WERI-Rb-1 (cell line): ENCODE data around the gene INTS1.
A peak's percentile ranks its signal among the peaks of the same experiment; 100 is the strongest.

Experiments used
- DNase-seq: peaks from one replicate; pipeline ENCODE4 v3.0.0-alpha.2; 2020
- H3K27ac ChIP-seq: fragments of 250-450 bp; sonication (Bioruptor Pico); 2 replicates; pipeline ENCODE4 v1.5.1; 2020; ENCODE audit warnings: mild to moderate bottlenecking, moderate library complexity
- H3K27me3 ChIP-seq: fragments of 250-450 bp; sonication (Bioruptor Pico); 2 replicates; pipeline ENCODE4 v1.5.1; 2021; ENCODE audit warnings: mild to moderate bottlenecking, low read depth, moderate library complexity; ENCODE audit not compliant: insufficient read depth, severe bottlenecking
- H3K36me3 ChIP-seq: fragments of 250-450 bp; sonication (Bioruptor Pico); 2 replicates; pipeline ENCODE4 v1.5.1; 2020; ENCODE audit warnings: mild to moderate bottlenecking, moderate library complexity
- H3K4me3 ChIP-seq: 2 replicates; pipeline ENCODE4 v1.5.1; 2011; ENCODE audit warnings: low read depth, mild to moderate bottlenecking, control low read depth, low read length
- H3K9me3 ChIP-seq: fragments of 250-450 bp; sonication (Bioruptor Pico); 2 replicates; pipeline ENCODE4 v1.5.1; 2021; ENCODE audit warnings: mild to moderate bottlenecking, moderate library complexity; ENCODE audit not compliant: severe bottlenecking
- TF ChIP-seq, protein P1 (sequence below): IDR thresholded peaks from 2 replicates; pipeline ENCODE4 v1.5.1; 2011; ENCODE audit warnings: low read depth, mild to moderate bottlenecking, control low read depth, inconsistent platforms, low read length

The INTS1 gene

GRCh38 chr7:1503816-1504775, at the start of gene INTS1:
Gene INTS1 (minus strand): TSS chr7:1504389. CDS start chr7:1503960, 429 bp downstream.
- Histone ChIP-seq H3K9me3 (peaks cover 7% of the 10 kb centered on the region), H3K4me3 (peak within 1 kb of the TSS; percentile 63), H3K27me3 (no peaks in the 10 kb centered on the region), H3K27ac (peak within 1 kb of the TSS; percentile 83), H3K36me3 (peaks cover 38% of the 10 kb centered on the region)
- peak; percentile 91 for DNase-seq
- TF ChIP-seq, protein P1, sequence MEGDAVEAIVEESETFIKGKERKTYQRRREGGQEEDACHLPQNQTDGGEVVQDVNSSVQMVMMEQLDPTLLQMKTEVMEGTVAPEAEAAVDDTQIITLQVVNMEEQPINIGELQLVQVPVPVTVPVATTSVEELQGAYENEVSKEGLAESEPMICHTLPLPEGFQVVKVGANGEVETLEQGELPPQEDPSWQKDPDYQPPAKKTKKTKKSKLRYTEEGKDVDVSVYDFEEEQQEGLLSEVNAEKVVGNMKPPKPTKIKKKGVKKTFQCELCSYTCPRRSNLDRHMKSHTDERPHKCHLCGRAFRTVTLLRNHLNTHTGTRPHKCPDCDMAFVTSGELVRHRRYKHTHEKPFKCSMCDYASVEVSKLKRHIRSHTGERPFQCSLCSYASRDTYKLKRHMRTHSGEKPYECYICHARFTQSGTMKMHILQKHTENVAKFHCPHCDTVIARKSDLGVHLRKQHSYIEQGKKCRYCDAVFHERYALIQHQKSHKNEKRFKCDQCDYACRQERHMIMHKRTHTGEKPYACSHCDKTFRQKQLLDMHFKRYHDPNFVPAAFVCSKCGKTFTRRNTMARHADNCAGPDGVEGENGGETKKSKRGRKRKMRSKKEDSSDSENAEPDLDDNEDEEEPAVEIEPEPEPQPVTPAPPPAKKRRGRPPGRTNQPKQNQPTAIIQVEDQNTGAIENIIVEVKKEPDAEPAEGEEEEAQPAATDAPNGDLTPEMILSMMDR, result peak; percentile 78

- H3K27ac ChIP-seq, result peak overlapping the region; percentile 96
- peaks cover 21% of the 10 kb centered on the region for H3K36me3 ChIP-seq
- no peak for DNase-seq
- TF ChIP-seq, protein P1, result no peak
- H3K27me3 ChIP-seq, result no peaks in the 10 kb centered on the region
- H3K4me3 ChIP-seq, result no peak overlapping the region
- no peaks in the 10 kb centered on the region for H3K9me3 ChIP-seq
Measured at GRCh38 chr7:1553512-1554210, 49.5 kb upstream of the INTS1 start.

DNA sequence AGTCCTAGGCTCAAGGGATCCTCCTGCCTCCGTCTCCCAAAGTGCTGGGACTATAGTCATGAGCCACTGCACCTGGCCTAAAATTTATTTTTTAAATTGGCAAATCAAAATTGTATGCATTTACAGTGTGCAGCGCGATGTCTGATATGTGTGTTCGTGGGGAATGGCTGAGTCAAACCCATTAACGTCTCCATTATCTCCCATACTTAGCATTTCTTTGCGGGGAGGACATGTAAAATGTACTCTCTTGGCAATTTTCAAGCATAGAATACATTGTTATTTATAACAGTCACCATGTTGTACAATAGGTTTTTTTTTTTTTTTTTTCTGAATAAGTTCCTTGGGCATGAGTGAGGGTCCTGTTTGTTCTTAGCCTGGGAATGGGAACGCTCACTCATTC, 48.0 kb upstream of the INTS1 start:
- no peak for DNase-seq
- Histone ChIP-seq H3K36me3 (peaks cover 30% of the 10 kb centered on the region), H3K4me3 (no peak overlapping the region), H3K27ac (no peak overlapping the region), H3K27me3 (no peaks in the 10 kb centered on the region), H3K9me3 (no peaks in the 10 kb centered on the region)
- TF ChIP-seq, protein P1, result no peak

- TF ChIP-seq, protein P1, result no peak
- Histone ChIP-seq H3K9me3 (no peaks in the 10 kb centered on the region), H3K36me3 (peaks cover 39% of the 10 kb centered on the region), H3K27me3 (no peaks in the 10 kb centered on the region), H3K27ac (no peak overlapping the region), H3K4me3 (no peak overlapping the region)
- no peak for DNase-seq
Measured at GRCh38 chr7:1550846-1551155, 46.6 kb upstream of the INTS1 start.

DNA sequence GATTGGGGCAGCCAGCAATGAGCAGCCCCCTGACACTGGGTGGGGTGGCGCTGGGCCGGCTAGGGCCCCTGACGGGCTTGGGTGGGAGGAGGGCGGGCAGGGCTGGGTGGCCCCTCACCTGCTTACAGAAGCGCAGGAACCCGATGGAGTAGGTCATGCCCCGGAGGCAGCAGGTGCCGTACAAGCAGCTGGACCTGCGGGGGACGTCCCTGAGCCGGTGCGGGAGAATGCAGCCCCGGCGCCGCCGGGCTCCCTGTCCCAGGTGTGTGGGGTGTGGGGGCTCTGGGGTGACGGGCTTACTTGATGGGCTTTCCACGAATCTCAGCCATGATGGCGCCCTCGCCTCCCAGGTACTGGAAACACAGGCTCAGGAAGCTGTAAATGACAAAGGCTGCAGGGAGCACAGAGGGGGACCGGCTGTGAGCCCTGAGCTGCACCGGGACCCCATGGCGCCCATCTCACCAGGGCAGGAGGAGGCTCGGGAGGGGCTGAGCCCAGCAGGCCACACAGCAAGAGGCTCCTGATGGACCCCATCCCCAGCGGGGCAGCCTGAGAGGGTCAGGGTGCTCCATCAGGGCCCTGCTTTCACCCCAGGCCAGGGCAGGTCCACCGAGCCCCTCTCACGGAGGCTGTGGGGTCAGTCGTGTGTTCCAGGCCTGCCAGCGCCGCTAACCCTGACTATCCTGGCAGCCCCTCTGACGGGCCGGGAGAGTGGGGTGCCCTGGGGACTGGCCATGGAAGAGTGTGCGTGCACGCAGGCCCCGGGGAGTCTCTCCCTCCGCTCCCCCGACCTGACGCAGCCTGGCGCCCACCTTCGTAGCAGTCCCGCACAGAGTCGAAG, 46.0 kb upstream of the INTS1 start:
- Histone ChIP-seq H3K27me3 (no peaks in the 10 kb centered on the region), H3K4me3 (no peak overlapping the region), H3K27ac (no peak overlapping the region), H3K36me3 (peaks cover 39% of the 10 kb centered on the region), H3K9me3 (no peaks in the 10 kb centered on the region)
- TF ChIP-seq, protein P1, result no peak
- no peak for DNase-seq
